WERI-Rb-1 (cell line): Measurements from ENCODE around the gene MCM10.

Source experiments
- DNase-seq: peaks from one replicate; pipeline ENCODE4 v3.0.0-alpha.2; 2020
- H3K27ac ChIP-seq: fragments of 250-450 bp; sonication (Bioruptor Pico); 2 replicates; pipeline ENCODE4 v1.5.1; 2020; ENCODE audit warnings: mild to moderate bottlenecking, moderate library complexity
- H3K27me3 ChIP-seq: fragments of 250-450 bp; sonication (Bioruptor Pico); 2 replicates; pipeline ENCODE4 v1.5.1; 2021; ENCODE audit warnings: mild to moderate bottlenecking, low read depth, moderate library complexity; ENCODE audit not compliant: insufficient read depth, severe bottlenecking
- H3K36me3 ChIP-seq: fragments of 250-450 bp; sonication (Bioruptor Pico); 2 replicates; pipeline ENCODE4 v1.5.1; 2020; ENCODE audit warnings: mild to moderate bottlenecking, moderate library complexity
- H3K4me3 ChIP-seq: 2 replicates; pipeline ENCODE4 v1.5.1; 2011; ENCODE audit warnings: low read depth, mild to moderate bottlenecking, control low read depth, low read length
- H3K9me3 ChIP-seq: fragments of 250-450 bp; sonication (Bioruptor Pico); 2 replicates; pipeline ENCODE4 v1.5.1; 2021; ENCODE audit warnings: mild to moderate bottlenecking, moderate library complexity; ENCODE audit not compliant: severe bottlenecking
- TF ChIP-seq, protein P1 (sequence below): IDR thresholded peaks from 2 replicates; pipeline ENCODE4 v1.5.1; 2011; ENCODE audit warnings: low read depth, mild to moderate bottlenecking, control low read depth, inconsistent platforms, low read length

MCM10 gene

DNA sequence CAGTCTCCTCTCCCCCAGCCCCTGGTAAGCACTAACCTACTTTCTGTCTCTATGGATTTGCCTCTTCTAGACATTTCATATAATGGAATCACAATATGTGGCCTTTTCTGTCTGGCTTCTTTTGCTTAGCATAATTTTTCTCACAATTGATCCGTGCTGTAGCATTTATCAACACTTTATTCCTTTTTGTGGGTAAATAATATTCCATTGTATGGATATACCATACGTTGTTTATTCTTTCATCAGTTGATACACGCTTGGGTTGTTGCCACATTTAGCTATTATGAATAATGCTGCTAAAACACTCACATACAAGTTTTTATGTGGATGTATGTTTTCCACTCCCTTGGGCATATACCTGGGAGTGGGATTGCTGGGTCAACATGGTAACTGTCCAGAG, 25.8 kb downstream of the MCM10 start:
- DNase-seq = no peak
- peaks cover 41% of the 10 kb centered on the region for H3K36me3 ChIP-seq
- H3K4me3 ChIP-seq = no peak overlapping the region
- no peaks in the 10 kb centered on the region for H3K27me3 ChIP-seq
- H3K9me3 ChIP-seq = no peaks in the 10 kb centered on the region
- TF ChIP-seq, protein P1, sequence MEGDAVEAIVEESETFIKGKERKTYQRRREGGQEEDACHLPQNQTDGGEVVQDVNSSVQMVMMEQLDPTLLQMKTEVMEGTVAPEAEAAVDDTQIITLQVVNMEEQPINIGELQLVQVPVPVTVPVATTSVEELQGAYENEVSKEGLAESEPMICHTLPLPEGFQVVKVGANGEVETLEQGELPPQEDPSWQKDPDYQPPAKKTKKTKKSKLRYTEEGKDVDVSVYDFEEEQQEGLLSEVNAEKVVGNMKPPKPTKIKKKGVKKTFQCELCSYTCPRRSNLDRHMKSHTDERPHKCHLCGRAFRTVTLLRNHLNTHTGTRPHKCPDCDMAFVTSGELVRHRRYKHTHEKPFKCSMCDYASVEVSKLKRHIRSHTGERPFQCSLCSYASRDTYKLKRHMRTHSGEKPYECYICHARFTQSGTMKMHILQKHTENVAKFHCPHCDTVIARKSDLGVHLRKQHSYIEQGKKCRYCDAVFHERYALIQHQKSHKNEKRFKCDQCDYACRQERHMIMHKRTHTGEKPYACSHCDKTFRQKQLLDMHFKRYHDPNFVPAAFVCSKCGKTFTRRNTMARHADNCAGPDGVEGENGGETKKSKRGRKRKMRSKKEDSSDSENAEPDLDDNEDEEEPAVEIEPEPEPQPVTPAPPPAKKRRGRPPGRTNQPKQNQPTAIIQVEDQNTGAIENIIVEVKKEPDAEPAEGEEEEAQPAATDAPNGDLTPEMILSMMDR = no peak
- H3K27ac ChIP-seq = no peak overlapping the region

GRCh38 chr10:13188593-13188992, 27.2 kb downstream of the MCM10 start:
- Histone ChIP-seq H3K4me3 (no peak overlapping the region), H3K36me3 (peaks cover 37% of the 10 kb centered on the region), H3K27ac (no peak overlapping the region), H3K9me3 (no peaks in the 10 kb centered on the region), H3K27me3 (no peaks in the 10 kb centered on the region)
- no peak for DNase-seq
- TF ChIP-seq, protein P1 = no peak

GRCh38 chr10:13189961-13190360, 28.6 kb downstream of the MCM10 start:
- no peak for DNase-seq
- Histone ChIP-seq H3K4me3 (no peak overlapping the region), H3K27ac (no peak overlapping the region), H3K27me3 (no peaks in the 10 kb centered on the region), H3K36me3 (peaks cover 31% of the 10 kb centered on the region), H3K9me3 (no peaks in the 10 kb centered on the region)
- TF ChIP-seq, protein P1 = no peak

DNA sequence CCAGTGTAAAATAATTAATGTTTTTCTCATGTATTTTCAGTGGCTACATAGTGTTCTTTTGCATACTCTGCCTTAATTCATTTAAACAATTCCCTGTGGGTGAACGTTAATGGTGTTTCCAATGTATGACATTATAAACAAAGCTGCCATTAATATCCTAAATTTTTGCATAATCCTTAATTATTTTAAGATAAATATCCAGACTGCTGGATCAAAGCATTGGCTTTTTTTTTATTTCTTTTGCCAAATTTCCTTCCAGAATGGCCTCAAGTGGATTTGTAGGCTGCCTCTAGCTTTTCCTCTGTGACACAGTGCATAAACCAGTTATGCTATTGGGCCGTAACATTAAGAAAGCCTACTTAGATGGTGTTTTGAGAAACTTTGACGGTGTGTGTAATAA, 29.5 kb downstream of the MCM10 start:
- DNase-seq = no peak
- TF ChIP-seq, protein P1 = no peak
- Histone ChIP-seq H3K27ac (no peak overlapping the region), H3K27me3 (no peaks in the 10 kb centered on the region), H3K9me3 (no peaks in the 10 kb centered on the region), H3K4me3 (no peak overlapping the region), H3K36me3 (peaks cover 28% of the 10 kb centered on the region)

DNA sequence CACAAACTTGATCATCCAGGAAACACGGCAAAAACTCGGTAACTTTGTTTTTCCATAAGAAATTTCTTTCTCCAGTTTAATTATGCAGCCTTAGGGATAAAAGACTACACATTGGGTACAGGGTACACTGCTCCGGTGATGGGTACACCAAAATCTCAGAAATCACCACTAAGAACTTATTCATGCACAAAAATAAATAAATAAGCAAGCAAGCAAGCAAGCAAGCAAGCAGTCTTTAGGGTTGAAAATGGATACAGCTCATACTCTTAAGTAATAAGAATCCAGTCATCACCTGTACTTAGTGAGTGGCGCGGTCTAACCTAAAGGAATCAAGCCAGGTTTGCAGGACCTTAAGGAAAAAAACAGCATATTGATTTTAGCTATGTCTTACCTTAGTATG, 30.0 kb downstream of the MCM10 start:
- Histone ChIP-seq H3K36me3 (peaks cover 27% of the 10 kb centered on the region), H3K27me3 (no peaks in the 10 kb centered on the region), H3K27ac (no peak overlapping the region), H3K4me3 (no peak overlapping the region), H3K9me3 (no peaks in the 10 kb centered on the region)
- TF ChIP-seq, protein P1 = no peak
- no peak for DNase-seq

DNA sequence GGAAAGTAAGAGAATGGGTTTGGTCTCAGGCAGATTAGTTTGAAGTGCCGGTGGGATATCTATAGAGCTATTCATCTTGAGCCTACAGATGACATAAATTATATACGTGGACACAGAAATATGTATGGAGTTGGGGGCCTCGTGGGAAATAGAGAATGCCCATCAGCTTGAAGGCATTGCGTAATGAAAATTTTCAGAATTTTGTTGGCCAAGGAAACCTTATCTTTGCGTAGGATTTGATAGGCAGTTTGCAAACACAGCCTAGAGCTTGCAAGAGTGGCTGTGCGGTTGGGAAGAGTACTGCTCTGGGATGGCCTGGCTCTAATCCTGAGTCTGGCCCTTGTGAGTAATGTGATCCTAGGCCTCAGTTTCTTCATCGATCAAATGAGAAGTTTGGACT, 32.3 kb downstream of the MCM10 start:
- Histone ChIP-seq H3K4me3 (no peak overlapping the region), H3K27me3 (no peaks in the 10 kb centered on the region), H3K36me3 (peaks cover 22% of the 10 kb centered on the region), H3K9me3 (no peaks in the 10 kb centered on the region), H3K27ac (no peak overlapping the region)
- no peak for DNase-seq
- TF ChIP-seq, protein P1 = no peak
